Measurements from ENCODE around the gene DOK5.

Gene DOK5

DNA sequence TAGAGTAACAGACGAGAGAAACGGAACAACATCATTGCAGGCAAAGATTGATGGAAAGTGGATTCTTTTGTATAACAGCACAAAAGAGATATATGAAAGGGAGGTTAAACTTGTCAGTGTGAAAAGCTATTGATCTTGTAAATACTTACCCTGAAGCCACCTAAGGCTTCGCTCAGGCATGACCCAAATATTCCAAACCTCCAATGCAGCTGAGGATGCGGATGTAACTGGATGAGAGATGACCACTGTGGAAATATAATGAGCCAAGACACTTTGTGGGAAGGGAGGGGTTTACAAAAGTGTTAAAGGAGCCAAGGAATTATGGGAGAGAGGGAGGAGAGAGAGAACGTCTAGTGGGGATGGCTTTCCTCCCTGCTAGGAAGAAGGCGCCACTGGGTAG lies 112.0 kb downstream of the DOK5 start:
- Histone ChIP-seq H2AFZ (ENCODE audit: low read length) (no peak overlapping the region), H3K9me3 (ENCODE audit: insufficient read depth, low read depth, low read length) (no peaks in the 10 kb centered on the region), H3K27me3 (ENCODE audit: insufficient read depth, low read length, poor library complexity, severe bottlenecking) (no peaks in the 10 kb centered on the region), H3K9ac (ENCODE audit: low read depth, low read length, poor library complexity, severe bottlenecking) (no peak overlapping the region), H3K4me3 (ENCODE audit: low read length, poor library complexity, severe bottlenecking) (no peak overlapping the region), H3K4me2 (ENCODE audit: low read depth, low read length, poor library complexity, severe bottlenecking) (no peak overlapping the region), H3F3A (ENCODE audit: low read depth) (no peaks in the 10 kb centered on the region), H3K9me2 (replicated peaks; ENCODE audit: low read depth, low read length) (no peaks in the 10 kb centered on the region), H3K79me2 (ENCODE audit: insufficient read depth, low read length) (no peaks in the 10 kb centered on the region), H4K20me1 (ENCODE audit: insufficient read depth, low read length, poor library complexity, severe bottlenecking) (no peaks in the 10 kb centered on the region), H3K36me3 (ENCODE audit: insufficient read depth, low read length) (no peaks in the 10 kb centered on the region), H3K4me1 (ENCODE audit: insufficient read depth, low read length, poor library complexity, severe bottlenecking) (no peaks in the 10 kb centered on the region)
- no peak for TF ChIP-seq CTCF (conservative IDR thresholded peaks at IDR 0.05; ENCODE audit: low read length)
- TF ChIP-seq EZH2phosphoT487 (IDR thresholded peaks at IDR 0.05; ENCODE audit: borderline replicate concordance), result no peak

DNA sequence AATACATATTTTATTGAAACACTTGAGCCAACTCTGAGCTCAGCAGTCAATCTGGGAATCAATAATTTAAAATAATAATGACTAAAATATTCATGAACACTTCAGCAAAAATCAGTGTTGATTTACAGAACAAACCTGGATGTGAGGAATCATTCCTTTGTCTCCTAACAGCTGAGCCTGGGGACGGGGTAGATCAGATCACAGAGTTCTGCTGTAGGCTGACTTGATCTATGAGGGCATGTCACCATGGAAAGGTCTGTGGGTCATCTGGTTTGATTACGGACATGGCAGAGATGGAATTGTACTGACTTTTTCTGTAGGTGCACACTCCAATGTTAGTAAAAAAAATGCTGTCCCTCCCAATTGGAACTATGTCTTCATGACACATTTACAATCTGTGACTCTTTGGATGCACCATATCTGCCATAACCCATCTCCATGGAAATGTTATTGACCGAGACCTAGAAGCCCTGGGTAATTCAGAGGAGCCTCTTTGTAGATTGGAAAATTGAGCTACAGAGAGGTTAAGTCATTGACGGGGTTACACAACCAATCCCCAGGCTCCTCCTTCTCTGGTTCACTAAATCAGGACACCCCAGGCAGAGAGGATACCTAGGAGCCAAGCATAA lies 114.1 kb downstream of the DOK5 start:
- Histone ChIP-seq H3K79me2 (ENCODE audit: insufficient read depth, low read length) (no peaks in the 10 kb centered on the region), H3K4me2 (ENCODE audit: low read depth, low read length, poor library complexity, severe bottlenecking) (no peak overlapping the region), H3K9me3 (ENCODE audit: insufficient read depth, low read depth, low read length) (no peaks in the 10 kb centered on the region), H3K9ac (ENCODE audit: low read depth, low read length, poor library complexity, severe bottlenecking) (no peak overlapping the region), H3K4me1 (ENCODE audit: insufficient read depth, low read length, poor library complexity, severe bottlenecking) (no peaks in the 10 kb centered on the region), H3K36me3 (ENCODE audit: insufficient read depth, low read length) (no peaks in the 10 kb centered on the region), H2AFZ (ENCODE audit: low read length) (no peak overlapping the region), H3K4me3 (ENCODE audit: low read length, poor library complexity, severe bottlenecking) (no peak overlapping the region), H3K9me2 (replicated peaks; ENCODE audit: low read depth, low read length) (no peaks in the 10 kb centered on the region), H3F3A (ENCODE audit: low read depth) (no peaks in the 10 kb centered on the region), H3K27me3 (ENCODE audit: insufficient read depth, low read length, poor library complexity, severe bottlenecking) (no peaks in the 10 kb centered on the region), H4K20me1 (ENCODE audit: insufficient read depth, low read length, poor library complexity, severe bottlenecking) (no peaks in the 10 kb centered on the region)
- no peak for TF ChIP-seq CTCF (conservative IDR thresholded peaks at IDR 0.05; ENCODE audit: low read length)
- TF ChIP-seq EZH2phosphoT487 (IDR thresholded peaks at IDR 0.05; ENCODE audit: borderline replicate concordance), result no peak

GRCh38 chr20:54590856-54591255 lies 115.5 kb downstream of the DOK5 start:
- no peak overlapping the region for H3K4me2 ChIP-seq (ENCODE audit: low read depth, low read length, poor library complexity, severe bottlenecking)
- H3K4me1 ChIP-seq (ENCODE audit: insufficient read depth, low read length, poor library complexity, severe bottlenecking), result no peaks in the 10 kb centered on the region
- no peaks in the 10 kb centered on the region for H3K79me2 ChIP-seq (ENCODE audit: insufficient read depth, low read length)
- TF ChIP-seq EZH2phosphoT487 (IDR thresholded peaks at IDR 0.05; ENCODE audit: borderline replicate concordance), result no peak
- no peak for TF ChIP-seq CTCF (conservative IDR thresholded peaks at IDR 0.05; ENCODE audit: low read length)
- no peaks in the 10 kb centered on the region for H3F3A ChIP-seq (ENCODE audit: low read depth)
- H3K27me3 ChIP-seq (ENCODE audit: insufficient read depth, low read length, poor library complexity, severe bottlenecking), result no peaks in the 10 kb centered on the region
- H3K9ac ChIP-seq (ENCODE audit: low read depth, low read length, poor library complexity, severe bottlenecking), result no peak overlapping the region
- no peaks in the 10 kb centered on the region for H3K9me3 ChIP-seq (ENCODE audit: insufficient read depth, low read depth, low read length)
- no peaks in the 10 kb centered on the region for H3K36me3 ChIP-seq (ENCODE audit: insufficient read depth, low read length)
- no peaks in the 10 kb centered on the region for H3K9me2 ChIP-seq (replicated peaks; ENCODE audit: low read depth, low read length)
- no peak overlapping the region for H2AFZ ChIP-seq (ENCODE audit: low read length)
- no peaks in the 10 kb centered on the region for H4K20me1 ChIP-seq (ENCODE audit: insufficient read depth, low read length, poor library complexity, severe bottlenecking)
- H3K4me3 ChIP-seq (ENCODE audit: low read length, poor library complexity, severe bottlenecking), result no peak overlapping the region

All from Loucy (cell line).